Cardiac septum (tissue), 1 donor: Measurements from ENCODE around the gene SAE1. TPM values are rescaled to one million over a fixed set of nuclear protein-coding genes. Genes with fewer than 3 reads are reported as not detected.

Experiments used
- DNase-seq: peaks from one replicate; pipeline ENCODE4 v3.0.0-alpha.2; 2020; ENCODE audit warnings: low spot score
- intact Hi-C: fragments of 100-400 bp; cut with DNase I; formaldehyde crosslinking; loops from one replicate; pipeline ENCODE4 v1.14.0; 2022
- total RNA-seq: library from RNA; stranded (reverse); fragmentation: NEBNext Ultra II Directional; extraction: Animal tissue kit (Norgen Biotek cat#: 25700); gene quantifications from one replicate; pipeline ENCODE4 v1.2.1, GENCODE V29; 2021
- donor health status: DM: no; HTN: no; CAD: no.

SAE1 gene
- total RNA-seq, 1 donor from 2014 or later = 45.0 TPM

DNA sequence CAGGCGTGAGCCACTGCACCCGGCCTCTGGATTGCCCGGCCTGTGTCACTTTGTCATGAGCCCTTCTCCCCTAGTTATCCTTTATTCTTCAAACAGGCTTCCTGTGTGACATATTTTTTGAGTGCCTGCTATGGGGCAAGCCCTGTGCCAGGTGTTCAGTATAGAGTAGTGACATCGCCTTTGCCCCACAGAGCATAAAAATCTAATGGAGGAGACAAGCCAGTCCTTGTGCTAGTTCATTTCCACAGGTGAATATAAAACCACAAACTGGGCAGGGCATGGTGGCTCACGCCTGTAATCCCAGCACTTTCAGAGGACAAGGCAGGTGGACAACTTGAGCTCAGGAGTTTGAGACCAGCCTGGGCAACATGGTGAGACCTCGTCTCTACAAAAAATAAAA is 57.2 kb downstream of the SAE1 start:
- DNase-seq = no peak
- intact Hi-C loops = no loop called here

DNA sequence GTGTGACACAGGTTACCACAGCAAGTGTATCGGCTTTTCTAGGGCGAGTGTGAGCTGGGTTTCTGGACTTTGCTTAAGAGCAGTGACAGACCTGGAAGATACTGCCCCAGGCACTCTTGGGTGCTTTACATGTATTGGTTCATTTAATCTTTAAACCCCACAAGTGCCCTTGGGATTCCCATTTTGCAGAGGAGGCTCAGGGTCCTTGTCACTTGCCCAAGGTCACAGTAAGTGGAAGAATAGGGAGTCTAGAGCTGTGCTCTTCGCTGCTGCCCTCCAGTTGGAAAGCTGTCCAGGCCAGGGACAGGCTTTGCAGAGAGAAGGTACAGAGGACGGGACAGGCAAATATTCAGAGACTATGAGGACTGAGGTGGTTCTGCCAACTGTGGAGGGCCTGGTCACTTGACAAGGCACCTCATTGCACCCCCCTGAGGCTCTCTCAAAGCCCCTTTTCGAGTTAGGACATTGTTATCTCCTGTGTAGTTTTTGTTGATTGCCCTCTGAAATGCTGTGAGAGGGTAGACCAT is 57.9 kb downstream of the SAE1 start:
- no peak for DNase-seq
- intact Hi-C loops = no loop called here

DNA sequence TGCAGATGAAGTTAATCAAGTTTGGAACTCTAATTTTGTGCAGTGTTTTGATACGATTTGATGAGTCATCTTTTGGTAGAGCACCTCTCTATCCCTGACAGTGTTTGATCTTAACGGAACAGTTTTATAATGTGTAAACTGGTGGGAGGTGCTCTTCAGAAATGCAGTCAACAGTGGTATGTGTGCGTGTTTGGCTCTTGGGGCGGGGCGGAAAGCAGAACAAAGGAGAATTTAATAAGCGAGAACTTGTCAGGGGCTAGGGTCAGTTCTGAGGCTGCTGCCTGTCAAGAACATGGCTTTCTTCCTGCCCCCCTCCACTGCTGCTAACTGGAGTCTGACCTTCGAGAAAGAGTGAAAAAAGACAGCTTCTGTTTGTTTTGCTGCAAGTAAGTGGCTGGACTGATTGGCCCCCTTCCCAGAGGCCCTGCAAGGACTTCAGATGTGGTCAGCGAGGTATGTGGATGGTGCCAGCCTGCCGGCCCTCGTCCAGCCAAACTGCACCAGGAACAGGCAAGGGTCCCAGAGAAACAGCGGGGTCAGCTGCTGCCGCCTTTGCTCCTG is 59.6 kb downstream of the SAE1 start:
- no peak for DNase-seq
- intact Hi-C loops = loop anchor here (5.0 kb wide), 1 partner anchor 33 kb away; no protein-coding TSS in a partner anchor

DNA sequence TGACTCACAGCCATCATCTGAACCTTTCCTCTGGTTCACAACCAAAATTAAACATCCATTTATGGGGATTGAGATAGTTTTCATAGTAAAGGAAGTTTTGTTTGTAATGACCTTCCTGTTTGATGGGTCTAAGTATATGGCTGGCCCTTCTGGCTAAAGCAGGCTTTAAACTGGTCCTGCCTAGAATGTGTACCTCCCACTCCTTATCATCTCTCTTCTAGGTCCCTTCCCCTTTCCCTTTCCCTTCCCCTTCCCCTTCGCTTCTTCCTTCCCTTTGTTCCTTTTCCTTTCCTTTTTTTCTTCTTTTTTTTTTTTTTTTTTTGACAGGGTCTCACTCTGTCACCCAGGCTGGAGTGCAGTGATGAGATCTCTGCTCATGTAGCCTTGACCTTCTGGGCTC is 64.8 kb downstream of the SAE1 start:
- intact Hi-C loops = no loop called here
- no peak for DNase-seq

DNA sequence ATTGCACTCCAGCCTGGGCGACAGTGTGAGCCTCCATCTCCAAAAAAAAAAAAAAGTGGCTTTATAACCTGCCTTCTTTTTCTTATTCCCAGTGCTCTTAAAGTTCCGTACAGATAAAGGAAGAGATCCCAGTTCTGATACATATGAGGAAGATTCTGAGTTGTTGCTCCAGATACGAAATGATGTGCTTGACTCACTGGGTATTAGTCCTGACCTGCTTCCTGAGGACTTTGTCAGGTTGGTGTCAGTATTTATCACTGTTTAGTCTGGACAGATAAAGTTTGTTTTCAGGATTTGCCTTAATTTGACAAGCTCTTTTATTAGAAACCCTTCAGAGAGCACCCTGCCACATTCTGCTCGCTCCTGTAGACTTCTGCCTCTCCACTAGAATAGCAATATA is 66.5 kb downstream of the SAE1 start:
- DNase-seq = no peak
- intact Hi-C loops = no loop called here

DNA sequence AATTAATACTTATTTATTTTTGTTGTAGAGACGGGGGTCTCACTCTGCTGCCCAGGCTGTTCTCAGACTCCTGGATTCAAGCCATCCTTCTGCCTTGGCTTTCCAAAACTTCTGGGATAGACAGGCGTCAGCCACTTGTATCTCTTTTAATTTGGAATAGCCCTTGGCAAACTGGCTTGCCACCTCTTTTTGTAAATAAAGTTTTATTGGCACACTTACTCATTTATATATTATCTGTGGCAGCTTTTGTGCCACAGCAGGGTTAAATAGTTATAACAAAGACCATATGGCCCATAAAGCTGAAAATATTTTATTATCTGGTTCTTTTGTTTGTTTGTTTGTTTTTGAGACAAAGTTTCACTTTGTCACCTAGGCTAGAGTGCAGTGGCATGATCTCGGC is 69.9 kb downstream of the SAE1 start:
- no peak for DNase-seq
- intact Hi-C loops = no loop called here

DNA sequence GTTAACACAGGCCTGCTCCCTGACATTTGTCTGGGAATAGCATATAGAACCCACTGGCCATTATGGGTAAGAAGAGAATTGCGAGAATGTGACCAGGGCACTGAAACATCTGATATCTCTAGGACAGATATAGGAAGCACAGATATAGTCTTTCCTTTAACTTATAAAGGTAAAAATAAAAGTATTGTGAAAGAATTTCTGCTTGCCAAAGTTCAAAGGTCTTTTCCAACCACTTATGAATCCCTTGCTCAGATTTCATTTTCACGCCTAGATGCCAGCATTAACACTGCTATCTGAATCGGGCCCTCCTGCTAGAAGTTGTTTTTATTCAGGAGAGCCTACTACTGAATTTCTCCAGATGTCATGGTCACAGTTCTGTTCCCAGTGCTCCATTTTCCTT is 72.6 kb downstream of the SAE1 start:
- intact Hi-C loops = no loop called here
- no peak for DNase-seq

DNA sequence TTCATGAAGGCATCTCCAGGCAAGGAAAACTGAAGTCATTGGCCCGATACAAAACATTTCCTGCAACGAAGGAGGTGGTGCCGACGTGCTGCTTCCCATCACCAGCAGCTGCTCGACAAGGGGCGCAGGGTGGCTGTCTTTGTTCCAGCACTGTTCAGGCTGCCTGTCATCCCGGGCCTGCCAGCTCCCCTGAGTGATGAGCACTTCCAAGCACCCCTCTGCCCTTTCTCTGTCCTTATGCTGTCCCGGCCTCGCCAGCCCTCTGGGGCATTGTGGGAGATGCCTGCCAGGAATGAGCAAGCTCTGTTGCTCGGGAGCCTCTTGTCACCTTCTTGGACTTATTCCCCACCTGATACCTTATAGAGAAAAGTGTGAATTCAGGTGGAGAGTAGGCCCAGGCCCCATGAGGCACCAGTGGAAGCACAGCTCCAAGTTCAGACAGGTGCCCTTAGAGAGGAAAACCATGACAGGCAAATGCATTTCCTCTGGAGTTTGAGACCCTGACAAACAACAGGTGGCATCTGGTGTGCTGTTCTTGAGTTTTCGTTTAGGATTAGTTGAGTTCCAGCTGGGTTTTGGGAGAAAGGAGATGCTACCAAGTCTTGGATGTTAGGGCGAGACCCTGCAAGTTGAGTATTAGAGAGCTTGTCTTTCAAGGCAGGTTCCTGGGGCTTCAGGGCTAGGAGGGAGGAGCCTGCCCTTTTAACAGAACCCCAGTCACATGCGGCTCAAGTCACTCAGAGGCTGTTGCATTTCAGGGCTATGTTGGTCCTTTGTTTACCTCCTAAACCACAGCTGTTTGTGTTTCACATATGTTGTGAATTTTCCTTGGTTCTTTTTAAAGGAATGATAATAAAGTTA is 78.9 kb downstream of the SAE1 start:
- intact Hi-C loops = loop anchor here (1.0 to 5.0 kb wide), 2 partner anchors 35 to 52 kb away; no protein-coding TSS in a partner anchor
- DNase-seq = no peak

DNA sequence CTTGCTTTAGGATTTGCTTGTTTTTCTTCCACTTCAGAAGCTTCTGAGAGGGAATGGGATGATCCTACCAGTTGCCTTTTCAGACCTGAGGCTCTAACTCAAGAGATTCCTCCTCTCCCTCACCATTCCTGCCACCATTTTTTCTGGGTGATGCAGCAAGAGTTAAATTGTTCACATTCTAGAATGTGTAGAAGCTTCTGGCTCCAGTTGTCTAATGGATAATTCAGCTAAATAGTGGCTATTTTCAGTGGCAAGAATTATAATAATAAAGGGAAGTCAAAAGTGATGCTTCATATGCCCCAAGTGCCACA is 79.5 kb downstream of the SAE1 start:
- intact Hi-C loops = loop anchor here (1.0 to 5.0 kb wide), 2 partner anchors 34 to 53 kb away; no protein-coding TSS in a partner anchor
- DNase-seq = no peak

DNA sequence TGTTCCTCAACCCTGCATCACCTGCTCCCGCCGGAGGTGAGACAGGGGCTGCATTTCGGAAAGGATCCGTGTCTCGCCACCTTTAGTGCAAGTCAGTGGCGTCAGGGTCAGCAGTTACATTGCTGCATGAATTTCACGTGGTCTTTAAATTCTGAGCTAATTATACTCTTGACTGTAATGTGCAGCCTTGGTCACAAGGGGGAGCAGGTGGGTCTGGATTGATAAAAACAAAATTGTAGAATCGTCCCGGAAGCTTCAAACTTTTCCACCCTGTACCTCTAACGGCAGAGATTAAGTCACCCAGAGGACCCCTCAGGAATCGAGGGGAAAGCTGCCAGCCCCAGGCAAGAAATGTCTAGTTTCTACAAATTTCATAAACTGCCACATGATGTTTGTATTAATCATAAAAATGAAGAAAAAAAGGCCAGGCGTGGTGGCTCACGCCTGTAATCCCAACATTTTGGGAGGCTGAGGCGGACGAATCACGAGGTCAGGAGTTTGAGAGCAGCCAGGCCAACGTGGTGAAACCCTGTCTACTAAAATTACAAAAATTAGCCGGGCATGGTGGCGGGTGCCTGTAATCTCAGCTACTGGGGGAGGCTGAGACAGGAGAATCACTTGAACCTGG is 80.2 kb downstream of the SAE1 start:
- DNase-seq = no peak
- intact Hi-C loops = loop anchor here (1.0 to 5.0 kb wide), 2 partner anchors 33 to 54 kb away; no protein-coding TSS in a partner anchor

DNA sequence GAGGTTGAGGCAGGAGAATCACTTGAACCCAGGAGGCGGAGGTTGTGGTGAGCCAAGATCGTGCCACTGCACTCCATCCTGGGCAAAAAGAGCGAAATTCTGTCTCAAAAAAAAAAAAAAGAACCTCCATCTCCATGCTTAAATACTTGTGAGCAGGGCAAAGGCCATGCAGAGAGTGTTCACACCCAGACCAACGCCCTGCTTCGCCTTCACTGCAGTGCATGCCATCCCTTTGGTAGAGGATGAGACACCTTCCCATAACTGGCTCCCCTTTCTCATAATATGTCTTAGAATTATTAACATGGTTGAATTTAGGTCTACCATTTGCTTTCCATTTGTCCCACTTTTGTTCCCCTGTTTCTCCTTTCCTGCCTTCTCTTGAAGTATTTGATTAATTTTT is 84.9 kb downstream of the SAE1 start:
- DNase-seq = no peak
- intact Hi-C loops = no loop called here

DNA sequence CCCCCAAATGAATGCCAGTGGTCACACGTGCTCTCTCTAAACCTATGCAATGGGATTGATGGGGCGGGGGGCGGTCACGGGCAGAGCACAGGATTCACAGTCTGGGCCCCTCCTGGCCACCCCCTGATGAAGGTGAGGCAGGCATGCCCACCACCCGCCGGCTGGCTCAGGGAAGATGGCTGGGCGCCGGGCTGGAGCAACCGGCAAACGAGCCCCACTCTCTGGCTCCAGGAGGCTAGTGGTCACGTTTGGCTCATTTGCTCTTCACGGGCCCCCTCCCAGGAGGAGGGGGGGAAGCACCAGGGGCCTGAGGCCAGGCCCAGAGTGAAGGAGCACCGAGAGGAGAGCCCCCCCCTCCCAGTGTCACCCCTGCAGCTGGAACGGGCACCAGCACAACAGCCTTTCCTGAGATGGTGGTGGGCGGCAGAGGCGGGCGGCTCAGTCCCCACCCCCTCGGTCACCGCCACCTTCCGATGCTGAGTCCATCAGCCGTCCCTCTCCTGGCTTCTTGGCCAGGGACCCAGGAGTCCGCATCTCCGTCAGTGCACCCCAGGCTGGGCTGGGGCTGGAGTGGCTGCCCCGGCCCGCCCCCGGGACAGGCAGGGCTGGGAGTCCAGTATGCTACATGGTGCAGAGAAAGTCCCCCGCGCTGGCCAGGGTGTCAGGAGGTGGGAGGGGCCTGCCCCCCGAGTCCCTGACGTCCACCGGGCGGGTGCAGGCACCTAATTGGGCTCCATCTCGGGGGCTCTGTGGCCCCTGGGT is 90.6 kb downstream of the SAE1 start:
- intact Hi-C loops = no loop called here
- no peak for DNase-seq

DNA sequence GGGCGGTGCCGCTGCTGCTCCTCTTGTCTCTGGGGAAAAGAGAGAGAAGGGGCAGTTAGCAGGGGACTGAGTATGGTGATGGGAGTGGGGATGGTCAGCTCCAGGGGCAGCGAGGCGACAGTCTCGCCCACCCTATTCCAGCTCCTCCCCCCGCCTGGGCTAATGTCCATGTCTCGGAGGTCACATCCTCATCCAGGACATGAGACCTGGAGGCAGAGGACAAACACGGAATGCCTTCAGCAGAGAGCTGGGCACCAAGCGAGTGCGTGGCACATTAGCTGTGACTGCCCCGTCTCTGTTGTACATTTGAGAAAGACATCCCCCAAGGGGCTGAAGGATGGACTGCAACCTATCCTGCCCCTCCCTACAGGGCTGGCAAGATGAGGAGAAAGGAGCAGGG is 91.3 kb downstream of the SAE1 start:
- intact Hi-C loops = no loop called here
- no peak for DNase-seq

DNA sequence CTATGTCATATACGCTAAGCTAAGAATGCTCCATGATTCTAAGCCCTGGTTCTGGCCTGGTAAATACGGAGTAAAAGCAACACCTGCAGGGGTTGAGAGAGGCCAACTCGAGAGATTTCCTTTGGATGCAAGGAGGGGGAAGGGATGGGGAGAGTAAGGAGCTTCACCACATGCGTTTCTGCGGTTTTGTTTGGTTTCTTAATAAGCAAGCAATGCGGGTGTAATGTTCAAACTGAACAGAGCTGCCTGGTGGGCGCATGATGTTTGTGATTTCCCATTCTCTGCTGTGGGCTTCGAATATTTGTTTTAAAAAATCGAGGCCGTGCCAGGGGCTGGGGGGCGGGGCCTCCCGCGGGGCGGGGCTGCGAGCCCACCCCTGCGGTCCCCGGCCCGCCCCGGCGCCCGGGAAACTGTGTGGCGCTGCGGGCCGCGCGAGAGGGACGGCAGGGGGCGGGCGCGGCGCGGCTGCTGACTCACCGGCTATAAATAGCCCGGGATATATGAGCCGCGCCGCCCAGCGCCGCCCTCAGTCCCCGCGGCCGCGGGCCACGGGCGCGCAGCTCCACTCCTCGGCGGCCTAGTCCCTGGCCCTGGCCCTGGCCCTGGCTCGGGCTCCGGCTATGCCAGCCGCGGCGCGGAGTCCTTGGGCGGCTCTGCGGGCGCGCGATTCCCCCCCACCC is 95.3 kb downstream of the SAE1 start:
- intact Hi-C loops = loop anchor here (2.0 kb wide), 1 partner anchor 31 kb away; the partner anchor contains the start of gene CCDC9

DNA sequence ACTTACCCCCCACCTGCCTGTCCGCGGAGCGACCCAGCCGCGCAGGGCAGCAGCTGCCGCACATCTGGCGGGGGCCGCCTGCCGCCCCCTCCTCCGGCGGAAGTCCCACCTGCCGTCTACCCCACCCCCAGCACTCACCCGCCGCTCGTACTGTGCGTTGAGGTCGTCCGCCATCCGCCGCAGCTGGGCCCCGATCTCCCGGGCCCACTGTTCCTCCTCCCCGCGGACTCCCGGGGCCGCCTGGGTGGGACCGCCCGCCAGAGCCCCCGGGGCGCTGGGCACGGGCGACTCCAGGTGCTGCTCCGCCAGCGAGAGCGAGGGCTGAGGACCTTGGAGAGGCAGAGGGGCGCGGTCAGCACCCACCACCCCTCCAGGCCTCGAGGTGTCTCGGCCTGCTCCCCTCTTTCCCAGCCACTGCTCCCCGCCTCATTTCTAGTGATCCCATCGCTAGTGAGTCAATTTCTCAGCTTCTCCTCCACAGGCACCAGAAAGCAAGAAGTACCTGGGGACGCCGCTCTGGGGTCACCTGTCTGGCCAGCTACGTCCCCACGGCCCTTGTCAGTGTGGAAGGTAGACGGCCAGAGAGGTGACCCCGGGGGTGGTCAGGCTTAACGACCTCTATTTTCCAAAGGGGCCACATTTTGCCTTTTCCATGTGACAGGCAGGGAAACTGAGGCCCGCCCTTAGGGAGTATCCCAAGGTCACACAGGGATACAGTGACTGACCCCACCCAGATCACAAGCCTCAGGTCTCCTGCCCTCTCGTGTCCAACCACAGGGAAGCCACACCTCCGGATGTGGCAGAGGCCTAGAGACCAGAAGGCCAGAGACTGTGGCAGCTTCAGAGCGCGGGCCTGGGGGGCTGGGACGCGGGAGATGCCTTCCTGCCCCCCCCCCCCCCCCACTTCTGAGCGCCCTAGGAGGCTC is 96.1 kb downstream of the SAE1 start:
- intact Hi-C loops = loop anchor here (2.0 kb wide), 1 partner anchor 30 kb away; the partner anchor contains the start of gene CCDC9

More for the DNA sequence above, 95.3 kb downstream of the SAE1 start:
- DNase-seq = peak; percentile 93

DNA sequence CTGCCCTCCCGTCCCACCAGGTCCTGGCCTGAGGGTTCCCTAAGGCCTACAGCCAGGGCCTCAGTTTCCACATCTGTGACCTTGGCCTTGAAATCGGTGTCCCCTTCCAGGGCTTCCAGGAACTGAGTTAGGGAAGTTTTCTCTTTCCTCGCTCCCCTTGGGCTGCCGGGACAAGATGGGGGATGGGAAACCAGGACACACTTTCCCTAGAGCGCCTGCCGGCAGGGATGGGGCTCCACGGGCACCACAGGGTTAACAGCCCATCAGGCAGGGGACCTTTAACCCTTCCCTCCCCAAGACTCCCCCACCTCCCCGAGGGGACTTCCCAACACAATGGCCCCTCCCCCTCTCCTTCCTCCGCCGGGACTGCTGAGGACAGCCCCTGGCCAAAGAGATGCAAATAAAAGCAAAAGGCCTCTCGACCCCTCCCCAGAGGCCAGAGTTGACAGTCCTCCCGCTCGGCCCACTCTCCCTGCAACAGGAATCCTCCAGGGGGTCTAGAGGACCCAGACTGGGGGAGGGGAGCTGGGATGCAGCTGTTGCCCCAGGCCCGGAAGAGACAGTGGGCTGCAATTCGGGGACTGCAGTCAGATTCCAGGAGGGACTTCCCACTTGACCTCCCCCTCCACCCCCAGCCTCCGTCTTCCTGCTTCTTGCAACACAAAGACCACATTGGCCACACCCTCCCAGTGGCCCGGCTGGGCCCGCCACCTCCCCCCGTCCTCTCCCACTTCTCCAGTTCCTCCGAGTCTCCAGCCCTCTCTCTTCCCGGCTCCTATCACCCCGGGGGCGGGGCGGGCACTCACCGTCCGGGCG is 96.9 kb downstream of the SAE1 start:
- intact Hi-C loops = loop anchor here (2.0 kb wide), 1 partner anchor 29 kb away; the partner anchor contains the start of gene CCDC9

More for the DNA sequence above, 96.1 kb downstream of the SAE1 start:
- peak; percentile 97 for DNase-seq

More for the DNA sequence above, 96.9 kb downstream of the SAE1 start:
- peak; percentile 96 for DNase-seq
